B cell (primary cell): ENCODE results near the gene TMEM114. TPM values are rescaled to one million over a fixed set of nuclear protein-coding genes. Genes with fewer than 3 reads are reported as not detected.

Experiments
- ATAC-seq: fragments of 200-7000 bp; cut with Tn5 transposase; one replicate; pipeline ENCODE4 v1.10.0; 2021; ENCODE audit warnings: low read depth, mild to moderate bottlenecking, moderate number of reproducible peaks, moderate library complexity
- CTCF ChIA-PET: fragments of 350-600 bp; sonication (Branson Sonifier 250); formaldehyde crosslinking; loops from one replicate; lab custom pipeline; 2021; ENCODE audit warnings: antibody characterized with exemption, inconsistent platforms; lab: Charles Lee
- POLR2A ChIA-PET: fragments of 350-600 bp; sonication (Branson Sonifier 250); formaldehyde crosslinking; loops from one replicate; lab custom pipeline; 2021; ENCODE audit warnings: antibody characterized with exemption; lab: Charles Lee
- DNase-seq: peaks from one replicate; pipeline ENCODE4 v3.0.0; 2013
- H2AFZ ChIP-seq: 2 replicates; pipeline ENCODE4 v1.6.1; 2012; ENCODE audit warnings: mild to moderate bottlenecking, low read depth, low read length; ENCODE audit not compliant: insufficient read depth, poor library complexity, severe bottlenecking
- H3K27ac ChIP-seq, 2 donors: 1 replicate in 1 of 2; 2 replicates in 1 of 2; pipeline ENCODE4 v1.5.1; 2012 to 2013; ENCODE audit warnings: low read length in 2 of 2, mild to moderate bottlenecking in 2 of 2, moderate library complexity in 1 of 2
- H3K27me3 ChIP-seq, 4 experiments: fragments of 200-600 bp in 1 of 4; sonication (generic) in 1 of 4; replicated peaks in 1 of 4; 1 replicate in 2 of 4; 2 replicates in 2 of 4; pipeline versions ENCODE4 v1.6.1 to v1.7.0; 2013 to 2016; ENCODE audit warnings: low read length in 3 of 4, mild to moderate bottlenecking in 2 of 4, mixed read lengths in 1 of 4, moderate library complexity in 1 of 4; ENCODE audit not compliant: insufficient read depth in 4 of 4, control insufficient read depth in 3 of 4; ENCODE audit errors: control extremely low read depth in 1 of 4
- H3K36me3 ChIP-seq, 2 experiments: replicated peaks in 1 of 2; 1 replicate in 1 of 2; 2 replicates in 1 of 2; pipeline versions ENCODE4 v1.6.1 to v1.7.1; 2013; ENCODE audit warnings: low read length in 1 of 2; ENCODE audit not compliant: insufficient read depth in 2 of 2, control insufficient read depth in 1 of 2; ENCODE audit errors: control extremely low read depth in 1 of 2, extremely low read depth in 1 of 2
- H3K4me1 ChIP-seq, 2 donors: fragments of 200-600 bp in 1 of 2; sonication (generic) in 1 of 2; 1 replicate in 1 of 2; 2 replicates in 1 of 2; pipeline versions ENCODE4 v1.5.1 to v1.6.1; 2013 to 2017; ENCODE audit warnings: low read length in 2 of 2; ENCODE audit not compliant: control insufficient read depth in 2 of 2, insufficient read depth in 2 of 2
- H3K4me2 ChIP-seq: replicated peaks from 2 replicates; pipeline ENCODE3; 2012; ENCODE audit warnings: mild to moderate bottlenecking, low read depth, low read length; ENCODE audit not compliant: poor library complexity, severe bottlenecking
- H3K4me3 ChIP-seq, 5 experiments: fragments of 200-600 bp in 1 of 5; sonication (generic) in 1 of 5; 1 replicate in 3 of 5; 2 replicates in 2 of 5; pipeline versions ENCODE4 v1.5.1 to v1.7.0; 2011 to 2016; ENCODE audit warnings: low read length in 4 of 5, mild to moderate bottlenecking in 4 of 5, low read depth in 2 of 5, control low read depth in 1 of 5, moderate library complexity in 1 of 5; ENCODE audit not compliant: insufficient read depth in 1 of 5; ENCODE audit errors: control extremely low read depth in 1 of 5, extremely low read depth in 1 of 5
- H3K79me2 ChIP-seq: fragments of 200-600 bp; sonication (generic); one replicate; pipeline ENCODE4 v1.6.0; 2016; ENCODE audit warnings: low read length; ENCODE audit not compliant: control insufficient read depth, insufficient read depth
- H3K9ac ChIP-seq: fragments of 200-600 bp; sonication (generic); 2 replicates; pipeline ENCODE4 v1.6.1; 2017; ENCODE audit warnings: mild to moderate bottlenecking, low read length, moderate library complexity
- H3K9me3 ChIP-seq, 3 donors: one replicate each; pipeline versions ENCODE4 v1.6.1 to v1.7.1; 2013; ENCODE audit warnings: low read length in 2 of 3; ENCODE audit not compliant: control insufficient read depth in 2 of 3, insufficient read depth in 1 of 3; ENCODE audit errors: control extremely low read depth in 1 of 3
- H4K20me1 ChIP-seq: 2 replicates; pipeline ENCODE4 v1.6.0; 2012; ENCODE audit warnings: mild to moderate bottlenecking, low read length; ENCODE audit not compliant: insufficient read depth, control insufficient read depth, poor library complexity, severe bottlenecking
- H3K27ac Mint-ChIP-seq: one replicate; pipeline ENCODE4 v1.8.0; 2021; ENCODE audit warnings: mixed read lengths
- H3K27me3 Mint-ChIP-seq: one replicate; pipeline ENCODE4 v1.8.0; 2021; ENCODE audit warnings: mixed read lengths
- H3K4me1 Mint-ChIP-seq: one replicate; pipeline ENCODE4 v1.8.0; 2021; ENCODE audit warnings: mixed read lengths
- H3K4me3 Mint-ChIP-seq: one replicate; pipeline ENCODE4 v1.8.0; 2021; ENCODE audit warnings: mixed read lengths
- H3K9me3 Mint-ChIP-seq: one replicate; pipeline ENCODE4 v1.8.0; 2022; ENCODE audit warnings: mixed read lengths; ENCODE audit not compliant: insufficient read depth
- CTCF ChIP-seq: fragments of 200-600 bp; IDR thresholded peaks from one replicate; pipeline ENCODE4 v1.8.0; 2022; ENCODE audit warnings: antibody characterized with exemption, mild to moderate bottlenecking
- EZH2 ChIP-seq: IDR thresholded peaks from 2 replicates; pipeline ENCODE4 v1.6.1; 2012; ENCODE audit warnings: borderline replicate concordance, low read depth, mild to moderate bottlenecking, moderate library complexity, low read length; ENCODE audit not compliant: insufficient read depth, poor library complexity, severe bottlenecking
- WGBS: methylation state at CpG from one replicate; pipeline ENCODE4 v1.1.5; 2013; ENCODE audit warnings: missing lambda C conversion rate; ENCODE audit not compliant: insufficient coverage; 5-methylcytosine and 5-hydroxymethylcytosine counted together
- intact Hi-C: fragments of 100-400 bp; cut with micrococcal nuclease; formaldehyde crosslinking; loops from one replicate; pipeline ENCODE4 v1.10.0; 2022
- polyA plus RNA-seq: library from polyadenylated mRNA; depleted of rRNA; stranded (reverse); fragments of >200 nt; gene quantifications from 2 replicates; pipeline ENCODE4 v1.2.3, GENCODE V29; 2012
- total RNA-seq, 2 donors: library from RNA; stranded (reverse); fragments of 120-200 nt in 1 of 2; gene quantifications; 1 replicate in 1 of 2; 2 replicates in 1 of 2; pipeline versions ENCODE4 v1.2.3 to v1.2.4, GENCODE V29; 2013 to 2022

The TMEM114 gene
- total and polyA plus RNA-seq, 2 donors (not counting 1 experiment from before 2014, with no cell fraction given): not detected

GRCh38 chr16:8561496-8561895 lies 28.8 kb downstream of the TMEM114 start:
- Mint-ChIP-seq H3K9me3 (no peaks in the 10 kb centered on the region), H3K27ac (no peak overlapping the region), H3K27me3 (peaks cover 3% of the 10 kb centered on the region), H3K4me3 (no peak overlapping the region), H3K4me1 (no peaks in the 10 kb centered on the region)
- Histone ChIP-seq H2AFZ (no peak overlapping the region), H3K4me1 (no peaks in the 10 kb centered on the region), H3K9me3 (peaks cover 0 to 2% (median 0%) of the 10 kb centered on the region in 3 donors), H3K27ac (no peak overlapping the region), H3K27me3 (peaks cover 0 to 3% (median 0%) of the 10 kb centered on the region in 4 experiments), H3K4me2 (no peak overlapping the region), H3K36me3 (no peaks in the 10 kb centered on the region), H3K79me2 (no peaks in the 10 kb centered on the region), H3K4me3 (no peak overlapping the region), H4K20me1 (no peaks in the 10 kb centered on the region), H3K9ac (no peak overlapping the region)
- ATAC-seq (no peak), DNase-seq (no peak)
- TF ChIP-seq EZH2: no peak
- TF ChIP-seq CTCF: no peak
- intact Hi-C loops: no loop called here
- POLR2A ChIA-PET: no interaction called here
- 75% methylated on average over 2 of the region's 2 CpGs for WGBS
- CTCF ChIA-PET: no interaction called here

GRCh38 chr16:8555400-8555799 lies 34.9 kb downstream of the TMEM114 start:
- H3K36me3 ChIP-seq: no peaks in the 10 kb centered on the region
- Mint-ChIP-seq H3K27me3 (peaks cover 42% of the 10 kb centered on the region), H3K9me3 (no peaks in the 10 kb centered on the region), H3K4me3 (no peak overlapping the region), H3K4me1 (no peaks in the 10 kb centered on the region), H3K27ac (no peak overlapping the region)
- peaks cover 0 to 16% (median 1%) of the 10 kb centered on the region in 4 experiments for H3K27me3 ChIP-seq
- ChIA-PET POLR2A (no interaction called here), CTCF (no interaction called here)
- no peaks in the 10 kb centered on the region for H3K79me2 ChIP-seq
- no peak for TF ChIP-seq CTCF
- no peak for TF ChIP-seq EZH2
- 92% methylated on average over 7 of the region's 9 CpGs for WGBS
- H3K9ac ChIP-seq: no peak overlapping the region
- peaks cover 0 to 10% of the 10 kb centered on the region in 2 donors for H3K4me1 ChIP-seq
- no peaks in the 10 kb centered on the region for H4K20me1 ChIP-seq
- DNase-seq (no peak), ATAC-seq (no peak)
- H3K4me3 ChIP-seq: no peak overlapping the region
- no peak overlapping the region for H3K27ac ChIP-seq
- H3K4me2 ChIP-seq: no peak overlapping the region
- H3K9me3 ChIP-seq: peaks cover 0 to 2% (median 0%) of the 10 kb centered on the region in 3 donors
- intact Hi-C loops: no loop called here
- H2AFZ ChIP-seq: no peak overlapping the region
